Epithelial cell of prostate (primary cell): ENCODE measurements around the gene RIPK4.
"Not testable (repeated sequence)": the region's sequence is repeated elsewhere in the genome, so short reads cannot be mapped to it uniquely, and the experiment has no call there.

Experiments used
- DNase-seq: peaks from one replicate; pipeline ENCODE4 v3.0.0-alpha.2; 2011; ENCODE audit warnings: low read depth, low spot score
- H3K27ac ChIP-seq: fragments of 450-650 bp; 2 replicates; pipeline ENCODE4 v1.5.1; 2017; ENCODE audit warnings: mild to moderate bottlenecking

The RIPK4 gene

DNA sequence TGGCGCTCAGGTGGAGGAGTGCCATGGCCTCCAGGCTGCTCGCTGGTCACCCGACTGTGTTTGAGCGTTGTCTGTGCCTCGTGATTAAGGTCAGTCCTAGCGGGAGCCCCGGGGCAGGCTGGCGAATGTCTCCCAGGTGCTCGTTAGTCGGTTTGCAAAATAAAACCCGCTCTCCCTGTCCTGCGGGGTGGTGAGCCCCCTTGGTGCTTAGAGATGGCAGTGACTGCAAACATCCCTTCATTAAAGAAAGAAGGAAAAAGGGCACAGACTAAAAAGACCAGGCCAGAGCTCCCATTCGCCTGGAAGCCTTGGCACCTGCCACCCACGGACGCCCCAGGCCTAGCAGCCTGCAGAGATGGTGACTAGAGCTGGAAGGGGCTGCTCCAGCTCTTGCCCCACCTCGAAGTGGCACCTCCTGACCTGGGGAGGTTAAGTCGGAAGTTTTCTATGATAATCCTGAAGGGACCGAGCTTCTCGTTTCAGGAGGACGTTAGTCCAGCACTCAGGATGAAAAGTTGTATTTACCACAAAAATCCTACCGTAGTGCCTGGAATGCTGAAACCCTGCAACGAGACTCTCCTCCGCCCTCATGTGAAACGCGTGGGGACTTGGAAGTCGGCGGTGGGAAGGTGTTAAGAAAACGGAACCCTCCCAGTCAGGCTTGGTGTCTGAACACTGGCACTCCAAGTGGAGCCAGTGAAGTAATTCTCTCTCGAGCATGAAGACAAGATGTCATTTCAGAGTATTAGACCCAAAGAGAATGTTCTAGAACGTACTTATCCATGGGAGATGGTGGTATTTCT is 24.6 kb downstream of the RIPK4 start:
- no peak overlapping the region for H3K27ac ChIP-seq
- DNase-seq = no peak

DNA sequence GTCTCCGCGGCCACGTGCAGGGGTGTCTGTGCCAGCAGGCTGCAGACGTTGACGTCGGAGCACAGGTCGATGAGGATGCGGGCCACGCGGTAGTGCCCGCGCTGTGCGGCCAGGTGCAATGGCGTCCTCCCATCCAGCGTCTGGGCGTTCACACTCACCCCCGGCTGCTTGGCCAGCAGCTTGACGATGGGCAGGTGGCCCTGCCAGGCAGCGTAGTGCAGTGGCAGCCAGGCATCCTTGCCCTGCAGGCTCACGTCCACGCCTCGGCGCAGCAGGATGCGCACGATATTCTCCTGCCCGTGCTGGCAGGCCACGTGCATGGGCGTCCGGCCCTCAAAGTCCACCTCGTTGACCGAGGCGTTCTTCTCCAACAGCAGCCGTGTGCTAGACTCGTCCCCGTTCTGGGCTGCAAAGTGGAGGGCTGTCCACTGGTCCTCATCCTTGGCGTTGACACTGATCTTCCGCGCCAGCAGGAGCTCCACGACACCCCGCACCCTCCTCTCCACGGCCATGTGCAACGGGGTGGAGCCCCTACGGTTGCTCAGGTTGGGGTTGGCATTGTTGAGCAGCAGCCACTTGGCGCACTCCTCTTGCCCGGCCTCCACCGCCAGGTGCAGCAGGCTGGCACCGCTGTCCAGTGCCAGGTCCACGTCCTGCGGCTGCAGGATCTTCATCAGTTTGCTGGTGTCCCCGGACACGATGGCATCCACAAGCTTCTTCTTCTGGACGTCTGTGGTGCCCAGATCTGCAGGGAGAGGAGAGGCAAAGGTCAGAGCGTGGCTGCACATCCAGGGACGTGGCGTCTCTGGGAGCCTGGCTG is 25.4 kb downstream of the RIPK4 start:
- H3K27ac ChIP-seq = no peak overlapping the region
- no peak for DNase-seq

DNA sequence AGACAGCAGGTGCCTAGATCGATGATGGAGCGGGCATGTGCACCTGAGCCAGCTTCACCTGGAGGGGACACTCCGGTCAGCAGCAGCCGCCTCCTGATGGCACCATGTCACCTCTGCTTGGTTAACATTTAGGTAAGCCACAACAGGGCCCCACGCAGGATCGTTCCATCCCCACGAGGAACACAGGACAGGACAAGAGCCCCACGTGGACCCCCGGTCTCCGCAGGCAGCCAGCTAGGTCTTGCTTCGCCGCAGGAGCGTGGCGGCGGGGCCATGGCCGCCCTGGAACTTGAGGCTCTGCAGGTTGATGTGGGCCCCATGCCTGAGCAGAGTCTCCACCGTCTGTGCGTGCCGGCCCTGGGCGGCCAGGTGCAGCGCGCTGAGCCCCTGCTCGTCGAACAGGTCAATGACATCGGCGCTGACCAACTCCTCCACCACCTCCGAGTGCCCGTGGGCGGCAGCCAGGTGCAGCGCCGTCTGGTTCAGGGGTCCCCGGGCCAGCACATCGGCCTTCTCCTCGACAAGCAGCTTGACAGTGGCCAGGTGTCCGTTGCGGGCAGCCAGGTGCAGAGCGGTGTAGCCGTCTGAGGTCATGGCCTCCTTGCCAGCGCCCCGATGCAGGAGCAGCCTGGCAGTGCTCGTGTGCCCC is 26.1 kb downstream of the RIPK4 start:
- H3K27ac ChIP-seq = no peak overlapping the region
- no peak for DNase-seq

DNA sequence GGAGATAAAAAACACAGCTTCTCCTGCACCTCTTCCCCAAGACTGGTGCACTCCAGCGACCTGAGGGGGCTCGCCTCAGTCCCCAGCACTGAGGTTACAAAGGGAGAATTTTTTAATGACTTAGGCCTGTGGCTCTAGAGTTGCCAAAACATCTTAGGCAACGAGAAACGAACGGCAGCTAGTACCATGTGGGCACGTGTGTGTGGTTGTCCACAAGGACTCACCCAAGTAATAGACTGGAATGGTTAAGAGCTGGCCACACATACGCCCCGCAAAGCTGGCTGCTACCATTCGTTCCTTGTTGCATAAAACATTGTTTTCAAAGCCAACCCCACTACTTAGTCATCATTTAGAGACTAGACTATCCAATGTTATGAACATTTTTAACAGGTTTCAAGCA is 26.9 kb downstream of the RIPK4 start:
- no peak overlapping the region for H3K27ac ChIP-seq
- no peak for DNase-seq

DNA sequence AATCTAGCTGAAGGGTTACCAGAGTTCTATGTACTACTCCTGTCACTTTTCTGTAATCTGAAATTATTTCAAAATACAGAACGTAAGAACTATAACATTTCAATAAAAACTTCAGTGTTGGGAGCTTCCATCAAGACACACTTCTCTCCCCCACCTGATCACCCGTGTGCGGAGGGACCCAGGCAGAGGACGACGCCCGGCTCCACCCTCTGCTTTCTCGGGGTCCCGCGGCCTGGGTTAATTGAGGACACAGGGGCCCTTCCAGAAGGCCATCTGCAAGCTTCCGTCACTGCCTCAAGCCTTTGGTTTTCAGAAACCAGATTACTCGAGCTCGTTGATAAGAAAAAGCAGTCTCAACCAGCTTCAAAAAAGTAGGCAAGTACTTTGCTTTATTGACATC is 27.8 kb downstream of the RIPK4 start:
- DNase-seq = no peak
- H3K27ac ChIP-seq = no peak overlapping the region

DNA sequence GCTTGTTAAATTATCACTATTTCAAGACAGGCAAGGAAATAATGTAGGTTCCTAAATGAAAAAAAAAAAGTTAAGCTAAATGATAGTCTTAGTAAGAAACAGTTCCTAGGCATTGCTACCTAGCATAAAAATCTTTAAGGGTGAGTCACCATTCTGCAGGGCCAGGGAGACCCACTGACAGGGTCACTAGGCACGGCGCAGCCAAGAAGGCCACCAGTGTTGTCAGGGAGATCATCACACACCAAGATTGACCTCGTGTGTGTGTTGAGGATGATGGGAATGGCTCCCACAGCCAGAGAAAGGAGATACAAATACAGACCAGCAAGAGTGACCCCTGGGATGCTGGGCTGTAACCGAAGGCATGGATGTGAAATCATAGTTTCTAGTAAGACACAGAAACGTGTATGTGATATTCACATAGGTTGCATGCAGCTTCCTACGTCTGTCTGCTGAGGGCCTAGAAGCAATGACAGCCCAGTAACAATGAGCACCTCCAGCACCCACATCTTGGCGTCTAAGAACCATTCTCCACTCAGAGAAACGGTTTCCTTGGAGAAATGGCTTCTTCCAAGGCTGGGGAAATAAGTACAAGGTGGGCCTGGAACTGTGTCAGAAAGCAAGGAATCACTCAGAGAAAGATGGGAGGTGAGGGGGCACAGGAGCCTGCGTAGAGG is 29.1 kb downstream of the RIPK4 start:
- DNase-seq = no peak

DNA sequence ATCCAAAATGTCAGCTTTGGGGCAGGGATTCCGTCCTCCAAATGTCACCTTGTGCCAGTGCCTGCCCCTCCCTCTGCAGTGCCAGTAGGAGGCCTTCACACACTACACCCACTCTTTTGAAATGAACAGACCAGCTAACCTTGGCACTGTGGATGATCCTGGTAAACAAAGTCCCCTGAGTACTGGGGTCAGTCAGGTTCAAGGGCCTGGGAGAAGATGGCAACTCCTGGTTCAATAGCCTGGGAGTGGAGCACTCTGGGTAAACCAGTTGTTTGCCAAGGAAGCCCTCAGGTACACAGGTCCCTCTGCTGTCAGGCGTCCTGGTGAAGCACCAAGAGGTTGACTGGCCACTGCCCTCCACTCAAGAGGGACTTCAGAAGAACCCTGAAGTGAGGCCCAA is 30.4 kb downstream of the RIPK4 start:
- no peak for DNase-seq
- no peak overlapping the region for H3K27ac ChIP-seq

More for the DNA sequence above, 29.1 kb downstream of the RIPK4 start:
- no peak overlapping the region for H3K27ac ChIP-seq

DNA sequence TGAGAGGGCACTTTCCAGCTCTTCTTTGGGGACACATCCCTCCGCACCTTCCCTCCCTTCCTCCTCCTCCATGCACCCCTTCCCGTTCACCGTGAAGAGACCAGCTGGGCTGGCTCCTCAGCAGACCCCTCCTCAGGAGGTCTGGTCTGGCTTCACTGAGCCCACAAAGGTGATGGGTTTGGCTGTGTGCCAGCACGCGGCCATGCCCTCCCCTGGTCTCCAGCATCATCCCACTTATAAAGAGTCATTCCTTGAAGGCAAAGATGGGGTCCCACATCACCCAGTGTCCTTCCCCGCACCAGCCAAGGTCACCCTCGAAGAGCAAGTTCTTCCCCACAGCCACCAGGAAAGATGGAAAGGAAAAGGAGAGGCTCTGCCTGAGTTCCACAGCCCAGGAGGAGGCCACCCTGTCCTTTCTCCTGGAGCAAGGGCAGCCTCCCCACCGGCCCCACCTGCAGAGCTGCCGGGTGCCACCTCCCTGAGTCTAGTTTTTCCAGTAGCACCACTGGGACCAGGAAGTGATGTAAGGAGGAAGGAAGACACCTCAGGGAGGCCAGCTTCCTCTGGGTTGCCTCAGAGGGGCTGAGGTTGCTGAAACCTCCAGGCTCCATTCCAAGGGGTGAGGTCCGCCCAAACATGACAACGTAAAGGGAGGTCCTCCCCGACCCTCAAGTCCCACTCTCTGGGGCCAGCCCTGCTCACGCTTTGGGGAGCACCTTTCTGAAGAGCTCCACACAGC is 32.7 kb downstream of the RIPK4 start:
- no peak for DNase-seq

DNA sequence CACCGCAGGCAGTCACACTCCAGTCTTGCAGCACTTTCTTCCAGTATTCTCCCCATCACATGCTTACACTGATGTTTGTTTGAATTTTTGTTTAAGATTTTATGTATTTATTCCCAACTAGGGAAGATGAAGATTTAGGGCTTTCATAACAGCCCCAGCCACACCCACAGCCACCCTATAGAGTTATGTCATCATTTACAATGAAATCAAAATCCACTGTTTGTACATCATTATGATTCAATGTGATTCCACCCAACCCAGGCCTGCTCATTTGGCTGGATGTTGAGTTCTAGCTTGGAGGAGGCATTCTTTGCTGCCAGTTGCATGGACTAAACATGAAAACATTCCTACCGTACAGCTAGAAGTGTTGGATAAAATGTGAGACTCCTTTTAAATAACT is 35.8 kb downstream of the RIPK4 start:
- peak overlapping the region; percentile 35 for H3K27ac ChIP-seq
- DNase-seq = no peak

More for the DNA sequence above, 32.7 kb downstream of the RIPK4 start:
- no peak overlapping the region for H3K27ac ChIP-seq

DNA sequence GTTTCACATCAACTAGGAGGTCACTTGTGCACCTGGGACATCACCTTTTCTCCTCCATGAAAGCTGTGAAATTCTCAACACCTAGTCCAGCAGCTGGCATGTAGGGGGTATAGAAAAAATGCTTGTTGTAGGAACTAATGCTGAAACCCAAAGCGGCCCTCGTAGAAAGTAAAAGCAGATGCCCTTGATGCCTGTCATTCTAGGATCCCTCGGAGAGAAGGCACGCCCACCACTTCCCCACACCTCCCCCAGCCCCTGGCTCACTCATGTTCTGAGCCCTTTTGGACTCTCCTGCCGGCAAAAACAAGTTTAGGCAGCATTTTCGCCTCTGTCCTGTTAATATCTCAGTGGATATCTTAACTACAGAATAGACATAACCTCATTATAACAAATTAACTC is 36.5 kb downstream of the RIPK4 start:
- no peak for DNase-seq
- peak overlapping the region; percentile 35 for H3K27ac ChIP-seq

DNA sequence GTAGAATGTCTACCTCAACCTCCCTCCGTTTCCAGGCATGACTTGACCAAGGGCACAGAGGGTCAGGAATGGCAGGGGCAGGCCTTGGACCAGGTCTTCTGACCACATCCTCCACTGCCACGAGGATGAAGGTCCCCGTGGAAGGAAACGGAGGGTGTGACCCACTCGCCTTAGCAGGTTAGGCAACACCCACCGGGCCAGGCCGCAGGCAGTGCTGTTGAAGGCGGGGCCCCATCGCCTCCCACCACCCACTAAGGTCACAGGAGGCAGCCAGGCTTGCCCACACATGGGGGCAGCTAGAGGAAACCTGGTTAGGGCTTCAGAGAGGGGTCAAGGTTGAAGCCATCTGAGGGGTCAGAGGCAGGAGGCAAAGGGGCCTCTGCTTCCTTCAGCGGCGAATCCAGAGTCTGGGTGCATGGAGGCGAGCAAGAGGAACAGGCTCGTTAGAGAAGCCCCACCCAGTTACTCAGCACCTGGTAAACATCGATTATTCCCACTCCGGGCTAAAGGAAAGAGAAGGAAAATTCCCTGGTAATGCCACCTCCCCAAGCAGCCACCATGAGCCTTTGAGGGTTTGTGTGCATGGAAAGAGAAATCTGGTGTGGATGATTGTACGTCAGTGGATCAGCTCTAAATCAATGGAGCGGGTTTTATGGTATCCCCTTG is 37.0 kb downstream of the RIPK4 start:
- DNase-seq = no peak
- peak overlapping the region; percentile 35 for H3K27ac ChIP-seq

DNA sequence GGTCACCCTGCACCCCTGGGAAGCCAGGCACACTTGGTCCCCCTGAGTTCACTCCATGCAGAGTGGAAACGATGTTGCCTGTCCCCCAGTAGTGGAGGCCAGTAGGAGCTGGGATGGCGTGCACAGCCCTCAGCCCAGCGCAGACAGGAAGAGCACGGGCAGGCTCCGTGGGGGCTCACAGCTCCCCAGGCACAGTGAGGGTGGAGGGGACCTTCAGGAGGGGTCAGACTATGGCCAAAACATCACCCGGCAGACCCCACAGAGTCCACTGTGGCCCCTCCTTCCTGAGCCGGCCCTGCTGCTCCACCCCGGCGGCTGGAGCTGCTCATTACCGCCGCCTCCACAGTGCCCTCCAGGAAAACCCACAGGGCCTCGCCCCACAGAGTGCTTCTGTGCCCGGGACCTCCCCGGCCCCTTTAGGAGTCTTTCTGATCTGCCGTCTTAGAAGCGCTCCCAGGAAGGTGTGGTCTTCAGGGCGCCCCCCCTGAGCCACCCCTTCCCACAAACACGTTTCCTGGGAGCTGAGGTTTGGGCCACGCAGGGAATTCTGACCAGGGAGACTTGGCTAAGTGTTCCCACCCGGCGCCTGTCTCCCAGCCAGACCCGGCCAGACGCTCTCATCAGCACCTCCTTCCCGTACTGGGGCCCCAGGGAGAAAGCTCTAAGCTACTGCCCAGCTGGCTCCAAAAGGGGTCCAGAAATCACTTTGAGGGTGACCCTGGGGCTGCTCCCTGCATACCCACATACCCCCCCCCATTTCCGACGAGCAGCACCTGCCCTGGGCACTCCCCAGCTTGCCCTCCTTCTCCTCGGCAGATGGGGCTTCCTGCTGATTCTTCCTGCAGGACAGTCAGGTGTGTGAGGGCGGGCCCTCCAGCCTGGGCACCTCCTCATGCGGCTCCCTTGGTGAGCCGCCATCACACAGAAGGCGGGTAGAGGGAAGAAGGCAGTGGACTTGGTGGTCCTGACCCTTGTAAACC is 38.8 kb downstream of the RIPK4 start:
- H3K27ac ChIP-seq = peak overlapping the region; percentile 96
- no peak for DNase-seq

DNA sequence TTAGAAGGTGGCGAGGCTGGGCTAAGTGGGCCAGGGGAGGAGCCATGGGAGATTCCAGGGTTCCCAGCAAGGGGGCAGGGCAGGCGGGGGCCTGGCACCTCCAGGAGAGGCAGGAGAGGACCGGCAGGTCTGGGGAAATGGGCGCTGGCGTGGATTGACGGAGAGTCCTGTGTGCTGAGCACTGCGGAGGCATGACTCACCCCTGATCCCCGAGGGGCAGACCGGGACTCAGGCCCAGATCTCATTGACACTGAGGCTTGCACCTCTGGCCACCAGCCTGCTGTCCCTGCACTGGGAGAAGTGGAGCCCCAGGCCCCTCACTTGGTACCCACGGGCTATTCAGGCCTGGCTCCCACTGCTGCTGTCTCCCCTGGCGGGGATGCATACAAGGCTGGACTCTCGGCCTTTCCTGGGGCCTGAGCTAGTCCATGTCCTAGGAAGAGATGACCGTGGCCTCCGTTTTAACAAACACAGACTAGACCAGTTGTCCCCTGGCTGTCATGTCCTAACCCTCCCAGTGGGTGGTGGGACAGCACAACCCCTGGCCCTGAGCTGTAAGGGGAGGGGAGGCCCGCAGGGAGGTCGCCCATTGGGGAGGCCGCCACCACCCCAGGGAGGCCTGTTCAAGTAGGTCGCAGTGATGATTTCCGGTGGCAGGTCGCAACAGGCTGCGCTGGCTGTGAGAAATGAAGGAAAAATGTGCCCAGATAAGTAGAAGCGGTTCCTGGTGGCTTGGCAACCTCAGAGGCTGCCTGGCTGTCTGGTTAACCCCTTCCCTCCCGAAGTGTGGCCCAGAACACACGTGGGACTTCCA is 39.7 kb downstream of the RIPK4 start:
- H3K27ac ChIP-seq = peak overlapping the region; percentile 96
- DNase-seq = peak; percentile 79

DNA sequence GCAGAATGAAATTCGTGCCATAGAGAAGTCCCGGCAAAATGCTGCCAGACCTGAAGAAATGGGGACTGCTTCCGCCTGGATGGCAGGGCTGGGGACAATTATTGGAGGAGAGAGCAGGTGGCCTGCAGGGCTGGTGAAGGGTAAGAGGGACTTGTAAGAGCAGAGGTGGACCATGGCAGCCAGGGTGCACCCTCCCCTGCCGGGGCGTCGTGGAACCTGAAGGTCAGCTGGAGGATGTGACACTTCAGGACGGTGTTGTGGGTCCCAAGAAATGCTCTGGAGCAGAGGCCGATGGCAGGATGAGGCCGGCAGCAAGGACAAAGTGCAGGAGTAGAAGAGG is 40.3 kb downstream of the RIPK4 start:
- DNase-seq = no peak
- peak overlapping the region; percentile 96 for H3K27ac ChIP-seq

DNA sequence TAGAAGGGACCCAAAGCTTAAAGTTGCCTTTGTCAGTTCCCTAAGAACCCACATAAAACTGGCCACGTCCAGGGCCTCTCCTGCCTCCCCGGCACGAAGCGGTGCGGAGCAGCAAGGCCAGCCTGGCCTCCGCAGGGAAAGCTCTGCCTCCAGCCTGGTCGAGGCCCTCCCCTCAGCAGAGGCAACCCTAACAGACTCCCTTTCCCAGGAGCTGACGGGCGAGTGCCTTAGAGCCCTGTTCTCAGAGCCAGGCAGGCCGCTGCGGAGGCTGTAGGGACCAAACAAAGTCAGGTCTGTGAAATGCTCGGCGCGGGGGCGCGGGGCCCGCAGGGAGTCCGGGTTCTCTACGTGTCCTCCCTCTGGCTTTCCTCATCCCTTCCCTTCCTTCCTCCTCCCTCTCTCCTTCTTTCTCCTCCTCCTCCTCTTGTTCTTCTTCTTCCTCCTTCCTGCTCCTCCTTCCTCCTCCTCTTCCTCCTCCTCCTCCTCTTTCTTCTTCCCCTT is 40.7 kb downstream of the RIPK4 start:
- no peak for DNase-seq
- H3K27ac ChIP-seq = no peak overlapping the region

DNA sequence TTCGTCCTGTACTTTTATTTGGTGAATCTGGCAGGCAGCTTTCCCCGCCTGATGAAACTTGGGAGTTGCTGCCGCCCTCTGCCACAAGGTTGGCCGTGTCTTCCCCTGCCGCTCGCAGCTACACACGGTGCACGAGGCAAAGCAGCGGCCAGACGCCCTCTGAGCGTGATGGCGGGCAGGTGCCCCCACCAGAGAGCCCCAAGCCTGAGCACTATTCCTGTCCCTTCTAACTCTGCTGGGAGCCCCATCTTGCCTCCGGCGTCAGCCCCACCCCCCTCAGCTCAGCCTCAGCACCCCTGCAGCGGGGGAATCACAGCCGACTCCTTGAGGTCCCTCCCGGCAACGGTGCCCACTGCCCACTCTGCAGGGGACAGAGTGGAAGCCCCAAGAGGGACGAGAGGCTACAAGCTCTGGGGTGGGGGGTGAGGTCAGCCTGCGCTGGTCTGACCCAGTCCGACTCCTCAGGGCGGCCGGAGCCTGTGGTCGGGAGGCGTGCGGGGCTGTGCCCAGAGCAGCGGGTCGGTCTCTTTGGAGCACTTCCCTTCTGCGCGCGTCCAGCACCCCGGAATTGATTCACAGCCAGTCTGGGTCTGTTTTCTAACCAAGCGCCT is 41.3 kb downstream of the RIPK4 start:
- H3K27ac ChIP-seq = no peak overlapping the region
- no peak for DNase-seq

DNA sequence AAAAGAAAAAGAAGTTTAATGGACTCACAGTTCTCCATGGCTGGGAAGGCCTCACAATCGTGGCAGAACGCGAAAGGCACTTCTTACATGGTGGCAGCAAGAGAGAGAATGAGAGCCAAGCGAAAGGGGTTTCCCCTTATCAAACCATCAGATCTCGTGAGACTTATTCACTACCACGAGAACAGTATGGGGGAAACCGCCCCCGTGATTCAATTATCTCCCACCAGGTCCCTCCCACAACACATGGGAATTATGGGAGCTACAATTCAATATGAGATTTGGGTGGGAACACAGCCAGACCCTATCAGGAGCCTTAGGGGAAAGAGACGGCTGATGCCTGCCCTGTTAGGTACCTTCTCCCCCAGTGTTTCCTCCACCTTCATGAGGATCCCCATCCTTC is 43.0 kb downstream of the RIPK4 start:
- DNase-seq, H3K27ac ChIP-seq: not testable (repeated sequence)
